Neural progenitor cell (in vitro differentiated cells): Measurements from ENCODE around the gene ZRANB3.

Experiments
- EZH2 ChIP-seq: fragments of 200-600 bp; sonication (generic); IDR thresholded peaks from 2 replicates; pipeline ENCODE4 v1.6.1; 2017; ENCODE audit warnings: antibody characterized with exemption, mild to moderate bottlenecking, moderate library complexity
- EZH2phosphoT487 ChIP-seq: fragments of 200-600 bp; sonication (generic); IDR thresholded peaks from 2 replicates; pipeline ENCODE4 v1.6.1; 2017; ENCODE audit warnings: antibody characterized with exemption
- TF ChIP-seq, protein P1 (sequence below): fragments of 200-600 bp; sonication (generic); IDR thresholded peaks from 2 replicates; pipeline ENCODE4 v1.5.1; 2017; ENCODE audit warnings: antibody characterized with exemption, mild to moderate bottlenecking

DNA sequence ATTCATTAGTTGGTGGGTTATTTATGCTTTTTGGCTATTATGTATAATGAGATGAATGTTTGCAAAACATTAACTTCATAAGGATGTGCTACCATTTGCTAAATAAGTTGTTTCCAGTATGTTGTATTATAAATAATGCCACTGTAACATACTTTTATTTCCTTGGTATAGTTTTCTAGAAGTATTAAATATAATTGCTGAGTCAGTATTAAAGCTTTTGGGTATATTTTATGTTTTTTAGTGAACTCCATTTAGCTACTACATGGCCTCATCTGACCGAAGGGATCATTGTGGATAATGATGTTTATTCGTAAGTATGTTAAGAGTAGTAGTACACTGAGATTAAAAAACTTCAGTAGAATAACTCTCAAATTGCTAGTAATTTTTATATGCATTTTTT, 405.1 kb downstream of the ZRANB3 start:
- TF ChIP-seq EZH2 (no peak), EZH2phosphoT487 (no peak)
- TF ChIP-seq, protein P1, sequence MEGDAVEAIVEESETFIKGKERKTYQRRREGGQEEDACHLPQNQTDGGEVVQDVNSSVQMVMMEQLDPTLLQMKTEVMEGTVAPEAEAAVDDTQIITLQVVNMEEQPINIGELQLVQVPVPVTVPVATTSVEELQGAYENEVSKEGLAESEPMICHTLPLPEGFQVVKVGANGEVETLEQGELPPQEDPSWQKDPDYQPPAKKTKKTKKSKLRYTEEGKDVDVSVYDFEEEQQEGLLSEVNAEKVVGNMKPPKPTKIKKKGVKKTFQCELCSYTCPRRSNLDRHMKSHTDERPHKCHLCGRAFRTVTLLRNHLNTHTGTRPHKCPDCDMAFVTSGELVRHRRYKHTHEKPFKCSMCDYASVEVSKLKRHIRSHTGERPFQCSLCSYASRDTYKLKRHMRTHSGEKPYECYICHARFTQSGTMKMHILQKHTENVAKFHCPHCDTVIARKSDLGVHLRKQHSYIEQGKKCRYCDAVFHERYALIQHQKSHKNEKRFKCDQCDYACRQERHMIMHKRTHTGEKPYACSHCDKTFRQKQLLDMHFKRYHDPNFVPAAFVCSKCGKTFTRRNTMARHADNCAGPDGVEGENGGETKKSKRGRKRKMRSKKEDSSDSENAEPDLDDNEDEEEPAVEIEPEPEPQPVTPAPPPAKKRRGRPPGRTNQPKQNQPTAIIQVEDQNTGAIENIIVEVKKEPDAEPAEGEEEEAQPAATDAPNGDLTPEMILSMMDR: no peak
